Fibroblast of the aortic adventitia (primary cell): ENCODE results near the gene RRP15. TPM values are rescaled to one million over a fixed set of nuclear protein-coding genes. Genes with fewer than 3 reads are reported as not detected.

Experiments used
- DNase-seq: peaks from one replicate; pipeline ENCODE4 v3.0.0-alpha.2; 2010; ENCODE audit warnings: low read depth
- H3K4me3 ChIP-seq: 2 replicates; pipeline ENCODE4 v1.5.1; 2011; ENCODE audit warnings: low read depth, mild to moderate bottlenecking, control low read depth, low read length, moderate library complexity
- CTCF ChIP-seq: IDR thresholded peaks from 2 replicates; pipeline ENCODE4 v1.5.1; 2011; ENCODE audit warnings: mild to moderate bottlenecking, low read length, control low read depth, inconsistent platforms; ENCODE audit not compliant: insufficient read depth
- total RNA-seq: library from RNA; depleted of rRNA; stranded (reverse); fragments of >200 nt; gene quantifications from 2 replicates; pipeline ENCODE4 v1.2.3, GENCODE V29; 2012; ENCODE audit warnings: low replicate concordance

Gene RRP15
- total RNA-seq, 1 donor, result 10.0 TPM

DNA sequence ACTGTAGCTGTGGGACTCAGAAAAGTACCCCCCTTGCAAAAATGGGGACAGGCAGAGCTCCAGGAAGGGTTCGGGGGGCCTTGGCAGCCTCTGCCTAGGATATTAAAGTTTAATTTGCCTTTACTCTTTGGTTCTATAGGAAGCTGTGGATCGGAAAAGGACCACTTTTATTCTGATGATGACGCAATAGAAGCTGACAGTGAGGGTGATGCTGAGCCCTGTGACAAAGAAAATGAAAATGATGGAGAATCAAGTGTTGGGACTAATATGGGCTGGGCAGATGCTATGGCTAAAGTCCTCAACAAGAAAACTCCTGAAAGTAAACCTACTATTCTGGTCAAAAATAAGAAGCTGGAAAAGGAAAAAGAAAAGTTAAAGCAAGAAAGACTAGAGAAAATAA, 17.1 kb downstream of the RRP15 start:
- no peak for DNase-seq
- no peak for TF ChIP-seq CTCF

GRCh38 chr1:218303176-218303879, 18.2 kb downstream of the RRP15 start:
- TF ChIP-seq CTCF, result no peak
- DNase-seq, result no peak

More for the DNA sequence above, 17.1 kb downstream of the RRP15 start:
- no peak overlapping the region for H3K4me3 ChIP-seq

GRCh38 chr1:218304281-218305039, 19.4 kb downstream of the RRP15 start:
- no peak overlapping the region for H3K4me3 ChIP-seq
- DNase-seq, result peak; percentile 29
- no peak for TF ChIP-seq CTCF

More at GRCh38 chr1:218303176-218303879, 18.2 kb downstream of the RRP15 start:
- H3K4me3 ChIP-seq, result no peak overlapping the region

- TF ChIP-seq CTCF, result no peak
- no peak overlapping the region for H3K4me3 ChIP-seq
- DNase-seq, result no peak
Observed at GRCh38 chr1:218305472-218306064, 20.5 kb downstream of the RRP15 start.

GRCh38 chr1:218312509-218312908, 27.4 kb downstream of the RRP15 start:
- TF ChIP-seq CTCF, result no peak

DNA sequence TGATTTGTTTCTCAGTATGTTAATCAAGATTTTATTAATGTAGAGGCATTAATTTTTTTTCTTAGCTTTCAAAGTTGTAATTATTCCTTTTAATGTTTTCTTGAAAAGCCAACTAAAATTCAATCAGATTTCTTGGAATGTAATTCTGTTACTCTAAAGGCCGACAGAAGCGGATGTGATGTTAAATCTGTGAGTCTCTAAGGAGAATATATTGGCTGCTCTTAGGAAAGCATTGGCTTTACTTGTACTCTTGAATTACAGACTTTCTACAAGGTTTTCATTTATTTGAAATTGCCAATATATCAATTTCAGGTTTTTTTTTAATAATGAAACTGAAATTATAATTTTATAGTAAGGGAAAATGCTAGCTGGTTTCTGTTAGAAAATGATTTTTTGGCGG, 29.2 kb downstream of the RRP15 start:
- DNase-seq, result no peak
- no peak overlapping the region for H3K4me3 ChIP-seq
- no peak for TF ChIP-seq CTCF

More at GRCh38 chr1:218312509-218312908, 27.4 kb downstream of the RRP15 start:
- no peak for DNase-seq
- H3K4me3 ChIP-seq, result no peak overlapping the region
